Nasal cavity respiratory epithelium epithelial cell of viscerocranial mucosa (primary cell): ENCODE results near the gene NIPSNAP2. TPM values are rescaled to one million over a fixed set of nuclear protein-coding genes. Genes with fewer than 3 reads are reported as not detected.

Experiments used
- total RNA-seq: library from RNA; depleted of rRNA; stranded (reverse); fragments of >200 nt; gene quantifications from 2 replicates; pipeline ENCODE4 v1.2.3, GENCODE V29; 2014

The NIPSNAP2 gene
- total RNA-seq, result 29.3 and 50.6 TPM in 2 replicates

GRCh38 chr7:55964261-55965099 is at the start of gene NIPSNAP2:
TSS of gene NIPSNAP2 (plus strand) at chr7:55964585. CDS start at chr7:55964610, 25 bp downstream.

DNA sequence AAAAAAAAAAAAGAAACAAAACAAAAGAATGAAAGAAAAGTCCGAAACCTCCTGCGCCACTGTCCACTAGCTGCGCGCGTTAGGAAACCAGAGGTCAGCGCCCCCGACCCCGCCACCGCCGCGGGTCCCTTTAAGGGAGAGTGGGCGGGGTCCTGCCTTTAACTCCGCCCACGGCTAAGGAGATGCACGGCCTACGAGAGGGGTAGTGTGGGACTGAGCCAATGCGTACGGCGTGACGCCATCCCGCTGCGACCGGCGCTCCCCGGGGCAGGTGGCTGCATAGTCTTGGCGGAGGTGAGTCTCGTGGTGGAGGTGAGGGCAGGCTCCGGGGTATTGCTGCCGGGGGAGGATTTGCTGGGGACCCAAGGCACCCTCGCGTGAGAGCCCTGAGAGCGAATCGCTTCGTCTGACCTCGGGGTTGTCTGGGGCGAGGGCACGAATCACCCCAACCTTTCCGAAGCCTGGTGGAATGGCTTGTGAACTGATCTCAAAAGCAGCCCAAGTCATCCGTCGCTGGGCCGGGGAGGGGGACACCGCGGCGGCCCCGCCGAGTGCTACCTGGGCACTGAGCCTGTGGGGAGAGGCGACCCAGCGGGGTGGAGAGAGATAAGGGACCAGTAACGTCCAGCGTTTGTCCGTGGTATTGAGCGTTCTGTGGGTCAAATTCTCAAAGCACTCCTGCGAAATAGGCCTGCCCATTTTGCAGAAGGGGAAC is 12.6 kb upstream of the NIPSNAP2 start, which contains the start of gene MRPS17:
MRPS17 (plus strand) TSS at position 241 of the 715 bp plus-strand sequence. CDS start 1,319 bp downstream, outside the sequence.

Other genes with a start within 250 kb of the NIPSNAP2 start
- gene SEPTIN14, start 101.8 kb upstream of the NIPSNAP2 start, total RNA-seq, result not detected in 2 replicates
- 3.8 and 8.5 TPM in 2 replicates for gene ZNF713, start 77.1 kb upstream of the NIPSNAP2 start, total RNA-seq
- gene MRPS17, start 12.7 kb upstream of the NIPSNAP2 start, total RNA-seq, result 33.7 and 69.0 TPM in 2 replicates
- 186 and 252 TPM in 2 replicates for gene PSPH, start 86.9 kb downstream of the NIPSNAP2 start, total RNA-seq
- 336 and 351 TPM in 2 replicates for gene CCT6A, start 87.2 kb downstream of the NIPSNAP2 start, total RNA-seq
- gene SUMF2, start 99.7 kb downstream of the NIPSNAP2 start, total RNA-seq, result 203 and 339 TPM in 2 replicates
- gene PHKG1, start 128.4 kb downstream of the NIPSNAP2 start, total RNA-seq, result 0.50 and 0.68 TPM in 2 replicates
- 187 and 416 TPM in 2 replicates for gene CHCHD2, start 141.9 kb downstream of the NIPSNAP2 start, total RNA-seq
- not detected in 2 replicates for gene NUPR2, start 151.8 kb downstream of the NIPSNAP2 start, total RNA-seq